Endothelial cell (in vitro differentiated cells): Measurements from ENCODE around the gene PARD3B. TPM values are rescaled to one million over a fixed set of nuclear protein-coding genes. Genes with fewer than 3 reads are reported as not detected.

Source experiments
- DNase-seq: peaks from one replicate; pipeline ENCODE4 v3.0.0; 2021; ENCODE audit warnings: low spot score
- H3K27ac Mint-ChIP-seq: one replicate; pipeline ENCODE4 v1.8.0; 2021; ENCODE audit warnings: mixed read lengths, inconsistent platforms; ENCODE audit not compliant: unreplicated experiment
- H3K27me3 Mint-ChIP-seq: one replicate; pipeline ENCODE4 v1.8.0; 2021; ENCODE audit warnings: mild to moderate bottlenecking, moderate library complexity, mixed read lengths, inconsistent platforms; ENCODE audit not compliant: unreplicated experiment
- H3K36me3 Mint-ChIP-seq: one replicate; pipeline ENCODE4 v1.8.0; 2021; ENCODE audit warnings: mild to moderate bottlenecking, low read depth, mixed read lengths, inconsistent platforms; ENCODE audit not compliant: unreplicated experiment
- H3K4me1 Mint-ChIP-seq: one replicate; pipeline ENCODE4 v1.8.0; 2021; ENCODE audit warnings: mild to moderate bottlenecking, mixed read lengths, inconsistent platforms; ENCODE audit not compliant: unreplicated experiment
- H3K4me3 Mint-ChIP-seq: one replicate; pipeline ENCODE4 v1.8.0; 2021; ENCODE audit warnings: mild to moderate bottlenecking, mixed read lengths, inconsistent platforms; ENCODE audit not compliant: unreplicated experiment
- H3K9me3 Mint-ChIP-seq: one replicate; pipeline ENCODE4 v1.8.0; 2021; ENCODE audit warnings: mixed read lengths, inconsistent platforms; ENCODE audit not compliant: unreplicated experiment
- total RNA-seq: library from RNA; stranded (reverse); fragmentation: NEBNext Ultra II Directional; extraction: Animal tissue kit (Norgen Biotek cat#: 25700); gene quantifications from one replicate; pipeline ENCODE4 v1.2.1, GENCODE V29; 2021; ENCODE audit not compliant: unreplicated experiment
- TF ChIP-seq, protein P1 (sequence below): fragments of 200-600 bp; sonication (generic); IDR thresholded peaks from one replicate; pipeline ENCODE4 v1.5.0; 2021; ENCODE audit warnings: antibody characterized with exemption; ENCODE audit not compliant: unreplicated experiment

Gene PARD3B
- total RNA-seq, 1 donor from 2014 or later, result 17.4 TPM

DNA sequence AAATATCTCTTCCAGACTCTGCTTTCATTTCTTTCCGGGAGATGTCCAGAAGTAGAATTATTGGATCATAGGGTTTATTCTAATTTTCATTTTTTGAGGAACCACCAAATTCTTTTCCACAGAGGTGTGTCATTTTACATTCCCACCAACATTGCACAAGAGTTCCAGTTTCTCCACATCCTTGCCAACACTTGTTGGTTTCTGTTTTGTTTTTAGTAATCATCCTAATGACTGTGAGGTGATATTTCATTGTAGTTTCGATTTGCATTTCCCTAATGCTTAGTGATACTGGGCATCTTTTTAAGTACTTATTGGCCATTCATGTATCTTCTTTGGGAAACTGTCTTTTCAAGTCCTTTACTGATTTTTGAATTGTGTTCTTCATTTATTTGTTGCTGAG, 513.1 kb downstream of the PARD3B start:
- H3K27ac Mint-ChIP-seq, result no peak overlapping the region
- DNase-seq, result no peak
- no peaks in the 10 kb centered on the region for H3K36me3 Mint-ChIP-seq
- TF ChIP-seq, protein P1, sequence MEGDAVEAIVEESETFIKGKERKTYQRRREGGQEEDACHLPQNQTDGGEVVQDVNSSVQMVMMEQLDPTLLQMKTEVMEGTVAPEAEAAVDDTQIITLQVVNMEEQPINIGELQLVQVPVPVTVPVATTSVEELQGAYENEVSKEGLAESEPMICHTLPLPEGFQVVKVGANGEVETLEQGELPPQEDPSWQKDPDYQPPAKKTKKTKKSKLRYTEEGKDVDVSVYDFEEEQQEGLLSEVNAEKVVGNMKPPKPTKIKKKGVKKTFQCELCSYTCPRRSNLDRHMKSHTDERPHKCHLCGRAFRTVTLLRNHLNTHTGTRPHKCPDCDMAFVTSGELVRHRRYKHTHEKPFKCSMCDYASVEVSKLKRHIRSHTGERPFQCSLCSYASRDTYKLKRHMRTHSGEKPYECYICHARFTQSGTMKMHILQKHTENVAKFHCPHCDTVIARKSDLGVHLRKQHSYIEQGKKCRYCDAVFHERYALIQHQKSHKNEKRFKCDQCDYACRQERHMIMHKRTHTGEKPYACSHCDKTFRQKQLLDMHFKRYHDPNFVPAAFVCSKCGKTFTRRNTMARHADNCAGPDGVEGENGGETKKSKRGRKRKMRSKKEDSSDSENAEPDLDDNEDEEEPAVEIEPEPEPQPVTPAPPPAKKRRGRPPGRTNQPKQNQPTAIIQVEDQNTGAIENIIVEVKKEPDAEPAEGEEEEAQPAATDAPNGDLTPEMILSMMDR, result no peak
- H3K4me3 Mint-ChIP-seq, result no peak overlapping the region
- no peaks in the 10 kb centered on the region for H3K9me3 Mint-ChIP-seq
- no peaks in the 10 kb centered on the region for H3K27me3 Mint-ChIP-seq
- peaks cover 3% of the 10 kb centered on the region for H3K4me1 Mint-ChIP-seq

DNA sequence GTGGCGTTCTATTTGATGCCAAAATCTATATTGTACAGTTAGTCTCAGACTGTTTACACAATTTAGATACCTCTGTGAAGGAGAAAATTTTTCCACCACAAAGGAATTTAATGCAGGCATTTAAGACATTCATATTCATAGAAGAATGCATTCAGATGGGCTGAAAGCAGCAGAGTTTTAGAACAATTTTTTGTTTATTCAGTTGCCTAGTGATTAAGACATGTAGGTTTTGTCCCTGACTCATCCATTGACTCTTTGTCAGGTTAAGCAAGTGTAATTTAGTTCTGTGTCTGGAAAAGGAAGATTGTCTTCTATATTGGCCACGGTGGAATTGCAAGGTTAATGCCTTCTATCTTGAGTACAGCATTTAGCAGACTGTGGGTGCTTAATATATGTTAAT, 515.0 kb downstream of the PARD3B start:
- Mint-ChIP-seq H3K4me1 (peaks cover 3% of the 10 kb centered on the region), H3K27me3 (no peaks in the 10 kb centered on the region), H3K9me3 (no peaks in the 10 kb centered on the region), H3K36me3 (no peaks in the 10 kb centered on the region), H3K4me3 (no peak overlapping the region), H3K27ac (no peak overlapping the region)
- no peak for DNase-seq
- TF ChIP-seq, protein P1, result no peak

DNA sequence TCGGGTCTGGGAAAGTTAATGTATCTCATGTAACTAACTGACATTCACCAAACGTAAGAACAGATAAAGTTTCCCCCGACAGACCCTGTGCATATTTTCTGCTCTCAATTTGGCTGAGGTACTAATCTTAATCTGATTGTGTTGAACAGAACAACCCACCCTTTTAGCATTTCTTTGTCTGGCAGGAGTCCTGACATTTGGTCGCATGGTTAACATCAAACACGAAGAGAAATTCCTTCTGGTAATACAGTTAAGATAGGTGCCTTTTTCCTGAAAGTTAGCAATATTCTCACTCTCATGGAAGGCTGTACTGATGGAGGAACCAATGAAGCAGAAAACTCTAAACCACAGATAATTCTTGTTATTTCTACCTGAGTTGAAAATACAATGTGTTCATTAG, 520.8 kb downstream of the PARD3B start:
- no peaks in the 10 kb centered on the region for H3K9me3 Mint-ChIP-seq
- no peak overlapping the region for H3K4me3 Mint-ChIP-seq
- no peak overlapping the region for H3K27ac Mint-ChIP-seq
- peaks cover 1% of the 10 kb centered on the region for H3K27me3 Mint-ChIP-seq
- TF ChIP-seq, protein P1, result no peak
- peaks cover 3% of the 10 kb centered on the region for H3K4me1 Mint-ChIP-seq
- no peaks in the 10 kb centered on the region for H3K36me3 Mint-ChIP-seq
- no peak for DNase-seq

DNA sequence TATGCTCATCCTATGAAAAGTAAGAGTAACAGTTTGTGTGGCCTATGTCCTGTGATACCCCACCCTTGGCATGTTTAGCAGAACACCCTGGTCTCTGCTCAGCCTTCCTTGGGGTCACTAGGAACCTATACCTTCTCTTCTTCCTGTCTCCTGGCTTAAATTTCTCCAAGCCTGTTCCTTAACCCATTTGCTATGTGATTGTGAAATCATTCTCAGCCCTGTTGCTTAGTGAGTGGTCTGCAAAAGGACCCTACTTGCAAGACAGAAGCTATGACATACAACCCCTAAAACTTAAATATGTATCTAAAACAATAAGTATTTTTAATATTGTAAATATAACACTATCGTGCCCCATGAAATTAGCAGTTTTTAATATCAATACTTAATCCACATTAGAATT, 524.7 kb downstream of the PARD3B start:
- H3K27me3 Mint-ChIP-seq, result peaks cover 1% of the 10 kb centered on the region
- no peaks in the 10 kb centered on the region for H3K9me3 Mint-ChIP-seq
- DNase-seq, result no peak
- H3K27ac Mint-ChIP-seq, result no peak overlapping the region
- no peaks in the 10 kb centered on the region for H3K36me3 Mint-ChIP-seq
- no peaks in the 10 kb centered on the region for H3K4me1 Mint-ChIP-seq
- TF ChIP-seq, protein P1, result no peak
- H3K4me3 Mint-ChIP-seq, result no peak overlapping the region

DNA sequence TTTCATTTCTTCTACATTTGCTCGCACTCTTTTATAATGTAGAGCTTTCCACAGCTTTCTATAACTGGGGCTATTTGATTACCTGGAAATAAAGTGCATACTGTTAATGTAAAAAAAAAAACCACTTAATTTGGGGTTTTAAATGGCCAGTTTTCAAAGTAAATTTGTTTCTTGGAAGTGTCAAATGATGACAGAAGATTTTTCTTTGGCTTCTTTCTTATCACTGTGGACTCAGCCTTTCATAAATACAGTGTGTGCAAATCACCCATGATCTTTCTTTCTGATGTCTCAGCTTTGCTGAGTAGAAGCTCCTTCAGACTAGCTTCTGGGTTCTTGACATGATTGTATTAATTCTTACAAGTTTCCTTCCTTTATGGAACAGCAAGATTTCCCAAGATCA, 525.6 kb downstream of the PARD3B start:
- H3K4me1 Mint-ChIP-seq, result no peaks in the 10 kb centered on the region
- TF ChIP-seq, protein P1, result no peak
- no peaks in the 10 kb centered on the region for H3K9me3 Mint-ChIP-seq
- no peak for DNase-seq
- no peaks in the 10 kb centered on the region for H3K36me3 Mint-ChIP-seq
- H3K27me3 Mint-ChIP-seq, result peaks cover 1% of the 10 kb centered on the region
- no peak overlapping the region for H3K27ac Mint-ChIP-seq
- H3K4me3 Mint-ChIP-seq, result no peak overlapping the region
